GM18502 (cell line): Measurements from ENCODE around the gene RIPOR3.
"Not testable (repeated sequence)": the region's sequence is repeated elsewhere in the genome, so short reads cannot be mapped to it uniquely, and the experiment has no call there.

Source experiments
- ATAC-seq: cut with Tn5 transposase; IDR thresholded peaks from one replicate; pipeline ENCODE4 v1.9.1; 2021; ENCODE audit warnings: mild to moderate bottlenecking; ENCODE audit not compliant: unreplicated experiment, poor library complexity

The RIPOR3 gene

GRCh38 chr20:50613438-50614169, 77.7 kb downstream of the RIPOR3 start:
- ATAC-seq: no peak

GRCh38 chr20:50611128-50611810, 80.1 kb downstream of the RIPOR3 start:
- no peak for ATAC-seq

- no peak for ATAC-seq
Measured at GRCh38 chr20:50610212-50610718, 81.1 kb downstream of the RIPOR3 start.

- no peak for ATAC-seq
Measured at GRCh38 chr20:50609438-50609989, 81.8 kb downstream of the RIPOR3 start.

- no peak for ATAC-seq
Measured at GRCh38 chr20:50608750-50609104, 82.6 kb downstream of the RIPOR3 start.

GRCh38 chr20:50607850-50608749, 83.2 kb downstream of the RIPOR3 start:
- ATAC-seq: no peak

- ATAC-seq: no peak
Measured at GRCh38 chr20:50607436-50607835, 83.9 kb downstream of the RIPOR3 start.

- ATAC-seq: no peak
Measured at GRCh38 chr20:50605136-50605535, 86.2 kb downstream of the RIPOR3 start.

- ATAC-seq: no peak
Measured at GRCh38 chr20:50604451-50604850, 86.9 kb downstream of the RIPOR3 start.

- no peak for ATAC-seq
Measured at GRCh38 chr20:50602432-50603088, 88.8 kb downstream of the RIPOR3 start.

- ATAC-seq: no peak
Measured at GRCh38 chr20:50601511-50602431, 89.6 kb downstream of the RIPOR3 start.

- ATAC-seq: no peak
Measured at GRCh38 chr20:50600281-50600895, 91.0 kb downstream of the RIPOR3 start.

GRCh38 chr20:50598768-50599167, 92.6 kb downstream of the RIPOR3 start:
- ATAC-seq: not testable (repeated sequence)

- no peak for ATAC-seq
Measured at GRCh38 chr20:50598074-50598473, 93.3 kb downstream of the RIPOR3 start.

- no peak for ATAC-seq
Measured at GRCh38 chr20:50597406-50597969, 93.9 kb downstream of the RIPOR3 start.

GRCh38 chr20:50596694-50597021, 94.7 kb downstream of the RIPOR3 start:
- no peak for ATAC-seq

- no peak for ATAC-seq
Measured at GRCh38 chr20:50595988-50596693, 95.2 kb downstream of the RIPOR3 start.

- ATAC-seq: no peak
Measured at GRCh38 chr20:50595433-50595895, 95.9 kb downstream of the RIPOR3 start.
